Lower leg skin (tissue), 3 donors: Measurements from ENCODE around the gene ITGA11.

Source experiments
- POLR2A ChIP-seq, 2 donors: fragments of 450-650 bp; IDR thresholded peaks; one replicate each; pipeline ENCODE4 v1.6.1; 2016 to 2017; ENCODE audit warnings: antibody characterized with exemption in 2 of 2, mild to moderate bottlenecking in 1 of 2, moderate library complexity in 1 of 2
- TF ChIP-seq, protein P1 (sequence below), 3 donors: fragments of 450-650 bp; IDR thresholded peaks; one replicate each; pipeline ENCODE4 v1.5.1; 2016; ENCODE audit warnings: antibody characterized with exemption in 3 of 3, mild to moderate bottlenecking in 3 of 3, moderate library complexity in 2 of 3

DNA sequence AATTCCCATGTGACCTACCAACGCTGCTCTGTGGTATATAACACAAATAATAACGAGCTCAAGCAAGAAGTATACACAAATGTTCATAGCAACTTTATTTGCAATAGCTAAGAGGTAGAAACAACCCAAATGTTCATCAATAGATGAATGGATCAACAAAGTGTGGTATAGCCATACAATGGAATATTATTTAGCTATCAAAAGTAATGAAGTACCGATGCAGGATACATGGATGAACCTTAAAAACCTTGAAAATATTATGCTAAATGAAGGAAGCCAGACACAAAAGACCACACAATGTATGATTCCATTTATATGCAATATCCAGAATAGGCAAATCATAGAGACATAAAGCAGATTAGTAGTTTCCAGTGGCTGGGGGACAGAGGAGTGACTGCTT is 170.0 kb downstream of the ITGA11 start:
- TF ChIP-seq, protein P1, sequence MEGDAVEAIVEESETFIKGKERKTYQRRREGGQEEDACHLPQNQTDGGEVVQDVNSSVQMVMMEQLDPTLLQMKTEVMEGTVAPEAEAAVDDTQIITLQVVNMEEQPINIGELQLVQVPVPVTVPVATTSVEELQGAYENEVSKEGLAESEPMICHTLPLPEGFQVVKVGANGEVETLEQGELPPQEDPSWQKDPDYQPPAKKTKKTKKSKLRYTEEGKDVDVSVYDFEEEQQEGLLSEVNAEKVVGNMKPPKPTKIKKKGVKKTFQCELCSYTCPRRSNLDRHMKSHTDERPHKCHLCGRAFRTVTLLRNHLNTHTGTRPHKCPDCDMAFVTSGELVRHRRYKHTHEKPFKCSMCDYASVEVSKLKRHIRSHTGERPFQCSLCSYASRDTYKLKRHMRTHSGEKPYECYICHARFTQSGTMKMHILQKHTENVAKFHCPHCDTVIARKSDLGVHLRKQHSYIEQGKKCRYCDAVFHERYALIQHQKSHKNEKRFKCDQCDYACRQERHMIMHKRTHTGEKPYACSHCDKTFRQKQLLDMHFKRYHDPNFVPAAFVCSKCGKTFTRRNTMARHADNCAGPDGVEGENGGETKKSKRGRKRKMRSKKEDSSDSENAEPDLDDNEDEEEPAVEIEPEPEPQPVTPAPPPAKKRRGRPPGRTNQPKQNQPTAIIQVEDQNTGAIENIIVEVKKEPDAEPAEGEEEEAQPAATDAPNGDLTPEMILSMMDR (IDR thresholded peaks at IDR 0.05) = no peak
- no peak for TF ChIP-seq POLR2A (IDR thresholded peaks at IDR 0.05)
